Activated naive CD4-positive, alpha-beta T cell treated with anti-CD3 and anti-CD28 coated beads, Interleukin-2, amount 10 ng/mL, durations not matched to agents 7 days and 5 days (primary cell): ENCODE measurements around the gene CRTC3.

Source experiments
- CTCF ChIA-PET: fragments of 350-600 bp; sonication (Branson Sonifier 250); formaldehyde crosslinking; loops from one replicate; lab custom pipeline; 2021; ENCODE audit warnings: antibody characterized with exemption; lab: Charles Lee
- DNase-seq: peaks from one replicate; pipeline ENCODE4 v3.0.0-alpha.2; 2020
- H3K27ac Mint-ChIP-seq: one replicate; pipeline ENCODE4 v1.8.0; 2021; ENCODE audit warnings: mild to moderate bottlenecking, moderate library complexity, mixed read lengths
- H3K27me3 Mint-ChIP-seq: one replicate; pipeline ENCODE4 v1.8.0; 2021; ENCODE audit warnings: mild to moderate bottlenecking, mixed read lengths
- H3K36me3 Mint-ChIP-seq: one replicate; pipeline ENCODE4 v1.8.0; 2021; ENCODE audit warnings: mixed read lengths
- H3K4me1 Mint-ChIP-seq: one replicate; pipeline ENCODE4 v1.8.0; 2021; ENCODE audit warnings: mixed read lengths
- H3K4me3 Mint-ChIP-seq: one replicate; pipeline ENCODE4 v1.8.0; 2021; ENCODE audit warnings: mild to moderate bottlenecking, moderate library complexity, mixed read lengths
- H3K9me3 Mint-ChIP-seq: one replicate; pipeline ENCODE4 v1.8.0; 2021; ENCODE audit warnings: mixed read lengths

Gene CRTC3

GRCh38 chr15:90560229-90560776 lies 30.6 kb downstream of the CRTC3 start:
- Mint-ChIP-seq H3K36me3 (peaks cover 60% of the 10 kb centered on the region), H3K27ac (peak overlapping the region; percentile 92), H3K9me3 (peaks cover 6% of the 10 kb centered on the region), H3K4me1 (peaks cover 84% of the 10 kb centered on the region), H3K27me3 (no peaks in the 10 kb centered on the region), H3K4me3 (no peak overlapping the region)
- CTCF ChIA-PET = interaction anchor here (0.9 to 3.2 kb wide), 4 partner anchors 11 to 374 kb away, joined by 3 to 16 read pairs (median 5); no protein-coding TSS in a partner anchor
- no peak for DNase-seq

DNA sequence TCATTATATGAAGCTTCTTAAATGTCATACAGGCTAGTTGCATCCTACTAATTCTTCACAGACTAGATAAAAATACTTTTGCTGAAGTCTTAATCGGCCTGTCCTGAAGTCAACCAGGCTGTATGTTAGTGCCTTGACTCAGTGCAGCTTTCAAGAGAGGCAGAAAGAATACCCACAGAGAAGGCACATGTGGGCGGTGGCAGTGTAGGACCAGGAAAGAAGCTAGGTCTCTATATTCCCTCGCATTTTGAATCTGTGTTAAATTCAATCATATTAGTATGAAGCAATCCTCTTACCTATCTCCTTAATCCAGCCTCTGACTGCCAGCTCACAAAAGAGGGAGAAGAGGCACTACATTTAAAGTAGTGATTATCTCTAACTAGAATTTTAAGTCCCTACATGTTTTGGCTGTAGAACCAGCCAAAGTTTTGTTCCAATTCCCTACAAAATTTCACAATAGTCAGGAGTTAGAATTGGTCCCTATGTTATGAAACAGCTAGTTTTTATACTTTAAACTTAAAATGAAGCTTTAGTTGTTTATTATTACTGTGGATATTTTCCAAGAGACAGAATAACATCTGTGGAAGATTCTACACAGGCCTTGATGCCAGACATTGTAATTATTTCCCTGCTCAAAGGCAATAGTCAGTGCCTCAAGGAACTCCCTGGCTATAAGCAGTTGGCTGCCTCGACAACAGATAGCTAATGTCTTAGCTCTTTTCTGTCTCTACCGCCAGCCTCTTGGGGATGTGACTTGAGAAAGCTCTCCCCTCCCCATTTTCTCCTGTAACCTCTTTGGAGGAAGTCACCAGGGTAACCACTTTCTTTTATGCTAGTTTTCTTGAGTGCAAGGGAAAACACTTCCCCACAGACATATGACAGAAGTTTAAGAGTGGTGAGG lies 31.9 kb downstream of the CRTC3 start:
- CTCF ChIA-PET = interaction anchor here (0.7 to 3.2 kb wide), 13 partner anchors 10 to 373 kb away, joined by 3 to 16 read pairs (median 4); no protein-coding TSS in a partner anchor
- no peaks in the 10 kb centered on the region for H3K27me3 Mint-ChIP-seq
- H3K27ac Mint-ChIP-seq = peak overlapping the region; percentile 92
- peak; percentile 63 for DNase-seq
- H3K4me1 Mint-ChIP-seq = peaks cover 92% of the 10 kb centered on the region
- peaks cover 6% of the 10 kb centered on the region for H3K9me3 Mint-ChIP-seq
- H3K36me3 Mint-ChIP-seq = peaks cover 62% of the 10 kb centered on the region
- H3K4me3 Mint-ChIP-seq = peak overlapping the region; percentile 43

DNA sequence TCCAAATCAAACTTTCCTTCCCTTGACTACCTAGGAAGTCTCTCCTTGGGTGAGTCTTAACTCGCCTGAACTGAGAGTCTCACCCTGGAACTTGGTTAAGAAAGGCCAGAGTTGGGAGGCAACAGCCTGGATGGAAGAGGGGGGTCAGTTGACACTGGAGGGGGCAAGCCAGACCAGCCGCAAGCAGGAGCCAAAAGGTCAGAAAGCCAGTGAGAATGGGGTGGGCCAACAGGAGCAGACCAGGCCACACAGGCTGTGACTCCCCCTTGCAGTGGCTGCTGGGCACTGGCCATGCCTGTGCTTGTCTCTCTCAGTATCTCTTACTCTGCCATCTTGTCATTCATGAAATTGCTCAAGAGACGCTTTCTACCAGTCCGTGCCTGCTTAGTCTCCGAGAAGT lies 32.9 kb downstream of the CRTC3 start:
- Mint-ChIP-seq H3K27ac (peak overlapping the region; percentile 92), H3K9me3 (peaks cover 6% of the 10 kb centered on the region), H3K27me3 (no peaks in the 10 kb centered on the region), H3K4me1 (peaks cover 93% of the 10 kb centered on the region), H3K4me3 (peak overlapping the region; percentile 43), H3K36me3 (peaks cover 60% of the 10 kb centered on the region)
- DNase-seq = no peak
- CTCF ChIA-PET = interaction anchor here (0.8 to 3.2 kb wide), 6 partner anchors 10 to 141 kb away, joined by 3 to 16 read pairs (median 6); no protein-coding TSS in a partner anchor

GRCh38 chr15:90563463-90563862 lies 33.7 kb downstream of the CRTC3 start:
- peak overlapping the region; percentile 31 for H3K4me3 Mint-ChIP-seq

GRCh38 chr15:90564051-90564450 lies 34.3 kb downstream of the CRTC3 start:
- Mint-ChIP-seq H3K27me3 (no peaks in the 10 kb centered on the region), H3K27ac (peak overlapping the region; percentile 93)

More at GRCh38 chr15:90563463-90563862, 33.7 kb downstream of the CRTC3 start:
- no peak for DNase-seq
- H3K9me3 Mint-ChIP-seq = peaks cover 6% of the 10 kb centered on the region
- H3K27ac Mint-ChIP-seq = peak overlapping the region; percentile 93
- H3K27me3 Mint-ChIP-seq = no peaks in the 10 kb centered on the region
- CTCF ChIA-PET = interaction anchor here (0.8 to 1.9 kb wide), 7 partner anchors 10 to 270 kb away, joined by 3 to 8 read pairs (median 4); no protein-coding TSS in a partner anchor
- H3K36me3 Mint-ChIP-seq = peaks cover 58% of the 10 kb centered on the region
- H3K4me1 Mint-ChIP-seq = peaks cover 91% of the 10 kb centered on the region

DNA sequence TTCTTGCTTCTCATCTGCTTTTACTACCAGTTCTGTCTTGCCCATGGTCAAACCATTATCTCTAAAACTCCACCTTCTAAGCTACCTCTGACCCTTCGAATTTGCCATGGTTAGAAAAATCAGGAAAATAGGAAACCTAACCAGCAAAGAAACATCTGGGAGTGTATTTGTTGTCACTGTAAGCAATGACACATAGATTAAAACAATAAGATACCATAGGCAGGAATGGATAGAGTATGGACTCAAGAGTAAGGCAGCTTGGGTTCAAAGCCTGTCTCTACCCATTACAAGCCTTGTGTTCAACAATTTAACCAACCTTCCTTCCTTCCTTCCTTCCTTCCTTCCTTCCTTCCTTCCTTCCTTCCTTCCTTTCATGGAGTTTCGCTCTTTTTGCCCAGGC lies 34.9 kb downstream of the CRTC3 start:
- H3K27me3 Mint-ChIP-seq = no peaks in the 10 kb centered on the region
- H3K36me3 Mint-ChIP-seq = peaks cover 53% of the 10 kb centered on the region
- CTCF ChIA-PET = interaction anchor here (1.2 to 1.9 kb wide), 4 partner anchors 8 to 34 kb away, joined by 4 to 8 read pairs (median 4); no protein-coding TSS in a partner anchor
- H3K4me1 Mint-ChIP-seq = peaks cover 94% of the 10 kb centered on the region
- peak overlapping the region; percentile 93 for H3K27ac Mint-ChIP-seq
- peak overlapping the region; percentile 31 for H3K4me3 Mint-ChIP-seq
- peaks cover 3% of the 10 kb centered on the region for H3K9me3 Mint-ChIP-seq
- no peak for DNase-seq

More at GRCh38 chr15:90564051-90564450, 34.3 kb downstream of the CRTC3 start:
- H3K9me3 Mint-ChIP-seq = peaks cover 6% of the 10 kb centered on the region
- CTCF ChIA-PET = interaction anchor here (1.0 to 1.9 kb wide), 7 partner anchors 9 to 271 kb away, joined by 3 to 8 read pairs (median 4); no protein-coding TSS in a partner anchor
- peaks cover 58% of the 10 kb centered on the region for H3K36me3 Mint-ChIP-seq
- no peak for DNase-seq
- peak overlapping the region; percentile 31 for H3K4me3 Mint-ChIP-seq
- H3K4me1 Mint-ChIP-seq = peaks cover 94% of the 10 kb centered on the region

DNA sequence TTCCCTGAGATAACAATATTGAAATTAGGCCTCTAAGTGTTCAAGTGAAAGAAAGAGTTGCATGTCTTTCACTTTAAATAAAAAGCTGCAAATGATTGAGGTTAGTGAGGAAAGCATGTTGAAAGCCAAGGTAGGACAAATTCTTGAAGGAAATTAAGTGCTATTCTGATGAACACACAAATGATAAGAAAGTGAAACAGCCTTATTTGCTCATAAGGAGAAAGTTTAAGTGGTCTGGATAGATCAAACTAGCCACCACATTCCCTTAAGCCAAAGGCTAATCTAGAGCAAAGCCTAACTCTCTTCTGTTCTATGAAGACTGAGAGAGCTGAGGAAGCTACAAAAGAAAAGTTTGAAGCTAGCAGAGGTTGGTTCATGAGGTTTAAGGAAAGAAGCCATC lies 36.1 kb downstream of the CRTC3 start:
- Mint-ChIP-seq H3K4me3 (peak overlapping the region; percentile 1), H3K27me3 (no peaks in the 10 kb centered on the region), H3K27ac (peak overlapping the region; percentile 93), H3K36me3 (peaks cover 46% of the 10 kb centered on the region), H3K9me3 (no peaks in the 10 kb centered on the region), H3K4me1 (peaks cover 91% of the 10 kb centered on the region)
- CTCF ChIA-PET = interaction anchor here (0.7 kb wide), 1 partner anchor 8 kb away, joined by 3 read pairs; no protein-coding TSS in a partner anchor
- no peak for DNase-seq

- Mint-ChIP-seq H3K4me1 (peaks cover 92% of the 10 kb centered on the region), H3K36me3 (peaks cover 48% of the 10 kb centered on the region), H3K4me3 (no peak overlapping the region), H3K9me3 (peaks cover 1% of the 10 kb centered on the region), H3K27ac (peak overlapping the region; percentile 58), H3K27me3 (no peaks in the 10 kb centered on the region)
- no peak for DNase-seq
- CTCF ChIA-PET = interaction anchor here (1.9 kb wide), 1 partner anchor 9 kb away, joined by 5 read pairs; no protein-coding TSS in a partner anchor
Observed at GRCh38 chr15:90570643-90571042, 40.9 kb downstream of the CRTC3 start.

GRCh38 chr15:90571063-90571541 lies 41.4 kb downstream of the CRTC3 start:
- DNase-seq = no peak
- peaks cover 91% of the 10 kb centered on the region for H3K4me1 Mint-ChIP-seq
- CTCF ChIA-PET = interaction anchor here (1.9 to 3.3 kb wide), 2 partner anchors 10 to 26 kb away, joined by 5 to 12 read pairs; no protein-coding TSS in a partner anchor
- H3K9me3 Mint-ChIP-seq = peaks cover 1% of the 10 kb centered on the region
- peak overlapping the region; percentile 15 for H3K4me3 Mint-ChIP-seq
- peak overlapping the region; percentile 33 for H3K27ac Mint-ChIP-seq
- peaks cover 46% of the 10 kb centered on the region for H3K36me3 Mint-ChIP-seq
- no peaks in the 10 kb centered on the region for H3K27me3 Mint-ChIP-seq

DNA sequence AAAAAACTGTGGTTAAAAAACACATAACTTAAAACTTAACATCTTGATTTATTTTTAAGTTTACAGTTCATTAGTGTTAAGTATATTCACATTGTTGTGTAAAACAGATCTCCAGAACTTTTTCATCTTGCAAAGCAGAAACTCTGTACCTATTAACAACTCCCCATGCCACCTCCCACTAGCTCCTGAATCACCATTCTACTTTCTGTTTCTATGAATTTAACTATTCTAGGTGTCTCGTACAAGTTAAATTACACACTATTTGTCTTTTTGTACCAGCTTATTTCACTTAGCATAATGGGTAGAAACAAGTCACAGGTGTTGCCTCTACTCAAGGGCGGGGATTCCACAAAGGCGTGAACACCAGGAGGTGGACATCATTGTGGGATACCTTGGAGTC lies 43.2 kb downstream of the CRTC3 start:
- CTCF ChIA-PET = interaction anchor here (0.9 to 3.3 kb wide), 5 partner anchors 9 to 34 kb away, joined by 3 to 12 read pairs (median 8); no protein-coding TSS in a partner anchor
- Mint-ChIP-seq H3K4me3 (peak overlapping the region; percentile 14), H3K27me3 (no peaks in the 10 kb centered on the region), H3K27ac (peak overlapping the region; percentile 94), H3K36me3 (peaks cover 55% of the 10 kb centered on the region), H3K4me1 (peaks cover 91% of the 10 kb centered on the region), H3K9me3 (peaks cover 1% of the 10 kb centered on the region)
- DNase-seq = no peak

DNA sequence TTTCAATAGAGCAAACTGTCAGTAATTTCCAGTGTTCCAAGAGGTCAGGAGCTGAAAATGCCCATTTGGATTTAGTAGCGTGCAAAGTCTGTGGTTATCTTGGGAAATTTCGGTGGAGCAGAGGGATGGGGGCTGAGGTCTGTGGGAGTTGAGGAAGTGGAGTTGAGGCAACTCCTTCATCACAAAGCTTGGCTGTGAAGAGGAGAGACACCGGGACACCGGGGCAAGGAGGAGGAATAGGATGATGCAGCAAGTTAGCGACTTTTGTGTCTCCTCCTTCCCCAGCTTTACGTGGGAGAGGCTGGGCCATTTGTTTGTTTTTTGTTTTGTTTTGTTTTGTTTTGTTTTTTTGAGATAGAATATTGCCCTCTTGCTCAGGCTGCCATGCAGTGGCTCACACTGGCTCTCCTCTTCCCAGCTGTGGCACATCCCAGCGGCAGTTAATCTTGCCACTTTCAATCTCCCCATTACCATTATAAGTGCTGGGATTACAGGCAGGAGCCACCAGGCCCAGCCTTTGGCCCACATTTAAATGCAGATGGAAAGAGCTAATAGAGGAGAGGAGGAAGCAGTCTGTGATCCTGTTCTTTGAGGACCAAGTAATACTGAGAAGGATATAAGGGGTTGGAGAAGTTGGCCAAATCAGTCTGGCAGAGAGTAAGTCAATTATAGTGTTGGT lies 47.1 kb downstream of the CRTC3 start:
- DNase-seq = no peak
- Mint-ChIP-seq H3K36me3 (peaks cover 52% of the 10 kb centered on the region), H3K4me3 (no peak overlapping the region), H3K27me3 (no peaks in the 10 kb centered on the region), H3K9me3 (peaks cover 1% of the 10 kb centered on the region), H3K4me1 (peaks cover 86% of the 10 kb centered on the region), H3K27ac (peak overlapping the region; percentile 54)
- CTCF ChIA-PET = interaction anchor here (0.9 to 1.6 kb wide), 2 partner anchors 14 to 37 kb away, joined by 3 to 4 read pairs; no protein-coding TSS in a partner anchor

- CTCF ChIA-PET = no interaction called here
- H3K9me3 Mint-ChIP-seq = no peaks in the 10 kb centered on the region
- peaks cover 85% of the 10 kb centered on the region for H3K4me1 Mint-ChIP-seq
- no peak overlapping the region for H3K27ac Mint-ChIP-seq
- H3K27me3 Mint-ChIP-seq = no peaks in the 10 kb centered on the region
- peaks cover 54% of the 10 kb centered on the region for H3K36me3 Mint-ChIP-seq
- no peak overlapping the region for H3K4me3 Mint-ChIP-seq
- DNase-seq = no peak
Observed at GRCh38 chr15:90579213-90579612, 49.5 kb downstream of the CRTC3 start.

GRCh38 chr15:90580099-90580498 lies 50.4 kb downstream of the CRTC3 start:
- H3K27ac Mint-ChIP-seq = no peak overlapping the region
- no peak overlapping the region for H3K4me3 Mint-ChIP-seq
- CTCF ChIA-PET = interaction anchor here (0.8 kb wide), 1 partner anchor 18 kb away, joined by 3 read pairs; no protein-coding TSS in a partner anchor
- DNase-seq = no peak
- no peaks in the 10 kb centered on the region for H3K9me3 Mint-ChIP-seq
- peaks cover 57% of the 10 kb centered on the region for H3K36me3 Mint-ChIP-seq
- no peaks in the 10 kb centered on the region for H3K27me3 Mint-ChIP-seq
- peaks cover 77% of the 10 kb centered on the region for H3K4me1 Mint-ChIP-seq
